T-helper 9 cell (primary cell): ENCODE data around the gene EIF4E1B.

Source experiments
- DNase-seq: peaks from one replicate; pipeline ENCODE4 v3.0.0-alpha.2; 2020

The EIF4E1B gene

GRCh38 chr5:176647843-176648473, 17.5 kb downstream of the EIF4E1B start:
- DNase-seq: no peak

GRCh38 chr5:176648474-176649194, 18.2 kb downstream of the EIF4E1B start:
- DNase-seq: no peak

- DNase-seq: no peak
Observed at GRCh38 chr5:176650354-176650884, 19.9 kb downstream of the EIF4E1B start.

DNA sequence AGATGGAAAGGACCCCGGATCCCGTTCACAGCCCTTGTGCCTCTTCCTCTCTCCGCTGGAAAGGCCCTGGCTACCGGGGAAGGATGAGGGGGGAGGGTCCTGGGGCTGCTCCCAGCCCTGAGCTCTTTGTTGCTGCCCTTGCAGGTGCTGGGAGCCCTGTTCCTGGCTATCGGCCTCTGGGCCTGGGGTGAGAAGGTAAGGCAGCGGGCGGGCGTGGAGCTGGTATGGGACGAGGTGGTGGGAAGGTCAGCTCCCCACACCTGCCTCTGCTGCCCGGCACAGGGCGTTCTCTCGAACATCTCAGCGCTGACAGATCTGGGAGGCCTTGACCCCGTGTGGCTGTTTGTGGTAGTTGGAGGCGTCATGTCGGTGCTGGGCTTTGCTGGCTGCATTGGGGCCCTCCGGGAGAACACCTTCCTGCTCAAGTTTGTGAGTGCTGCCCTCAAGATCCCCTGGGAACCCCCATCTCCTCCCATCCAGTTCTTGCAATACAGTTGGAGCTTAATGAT, 21.1 kb downstream of the EIF4E1B start:
- no peak for DNase-seq

DNA sequence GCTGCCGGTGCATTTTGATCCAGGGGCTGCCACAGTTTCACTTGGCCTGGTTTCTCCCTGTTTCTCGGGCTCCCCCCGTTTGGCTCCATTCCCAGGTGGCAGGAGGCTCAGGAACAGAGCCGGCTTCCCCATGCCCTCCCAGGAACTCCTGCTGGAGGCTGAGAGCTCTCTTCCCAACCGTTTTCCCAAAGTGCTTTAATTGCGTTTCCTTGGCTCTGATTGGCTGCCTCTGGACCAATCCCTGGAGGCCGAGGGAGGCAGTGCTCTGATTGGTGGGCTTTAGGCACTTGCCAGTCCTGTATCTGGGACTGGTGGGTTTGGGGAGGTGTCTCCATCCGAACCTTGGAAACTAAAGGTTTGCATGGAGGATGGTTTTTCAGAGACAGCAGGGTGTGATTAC, 21.7 kb downstream of the EIF4E1B start:
- DNase-seq: no peak

GRCh38 chr5:176653401-176654385, 23.2 kb downstream of the EIF4E1B start:
- DNase-seq: no peak

DNA sequence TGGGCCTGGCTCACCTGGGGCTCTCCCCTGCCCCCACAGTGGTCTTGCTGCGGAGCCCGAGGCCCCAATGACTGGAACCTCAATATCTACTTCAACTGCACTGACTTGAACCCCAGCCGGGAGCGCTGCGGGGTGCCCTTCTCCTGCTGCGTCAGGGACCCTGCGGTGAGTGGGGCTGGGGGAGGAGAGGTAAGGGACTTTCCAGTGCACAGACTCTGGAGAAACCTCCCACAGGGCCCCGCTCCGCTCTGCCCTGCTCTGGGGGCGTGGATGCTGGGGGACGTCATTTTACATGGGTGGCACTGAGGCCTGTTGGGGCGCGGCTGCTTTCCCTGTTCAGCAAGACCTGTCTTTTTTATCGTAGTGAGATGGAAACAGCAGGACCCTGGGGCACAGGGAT, 24.4 kb downstream of the EIF4E1B start:
- no peak for DNase-seq

- no peak for DNase-seq
Observed at GRCh38 chr5:176656467-176656990, 26.1 kb downstream of the EIF4E1B start.

DNA sequence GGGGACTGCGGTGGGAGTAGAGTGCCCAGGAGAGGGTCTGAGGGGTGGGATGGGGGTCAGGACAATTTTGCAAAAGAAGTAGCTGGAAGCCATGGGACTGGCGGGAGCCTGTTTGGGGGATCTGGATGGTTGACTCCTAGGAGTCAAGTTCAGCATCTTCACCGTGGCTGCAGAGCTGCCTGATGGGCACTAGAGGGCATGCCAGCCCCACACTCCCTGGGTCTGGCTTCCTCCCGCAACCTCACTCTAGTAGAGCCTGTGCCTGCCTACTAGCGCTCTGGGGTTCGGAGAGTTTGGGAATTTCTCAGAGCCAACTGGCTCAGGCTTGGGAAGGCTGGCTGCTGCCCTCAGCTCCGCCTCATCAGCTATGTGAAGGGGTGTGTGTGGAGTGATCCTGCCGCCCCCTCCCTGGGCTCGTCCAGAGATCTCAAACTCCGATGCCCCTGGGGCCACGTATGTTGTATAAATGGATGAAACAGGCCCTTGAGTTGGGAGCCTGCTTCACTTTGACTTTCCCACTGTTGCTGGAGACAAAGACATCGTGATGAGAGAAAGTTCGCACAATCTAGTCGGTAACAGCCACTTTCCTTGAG, 27.6 kb downstream of the EIF4E1B start:
- peak; percentile 49 for DNase-seq

DNA sequence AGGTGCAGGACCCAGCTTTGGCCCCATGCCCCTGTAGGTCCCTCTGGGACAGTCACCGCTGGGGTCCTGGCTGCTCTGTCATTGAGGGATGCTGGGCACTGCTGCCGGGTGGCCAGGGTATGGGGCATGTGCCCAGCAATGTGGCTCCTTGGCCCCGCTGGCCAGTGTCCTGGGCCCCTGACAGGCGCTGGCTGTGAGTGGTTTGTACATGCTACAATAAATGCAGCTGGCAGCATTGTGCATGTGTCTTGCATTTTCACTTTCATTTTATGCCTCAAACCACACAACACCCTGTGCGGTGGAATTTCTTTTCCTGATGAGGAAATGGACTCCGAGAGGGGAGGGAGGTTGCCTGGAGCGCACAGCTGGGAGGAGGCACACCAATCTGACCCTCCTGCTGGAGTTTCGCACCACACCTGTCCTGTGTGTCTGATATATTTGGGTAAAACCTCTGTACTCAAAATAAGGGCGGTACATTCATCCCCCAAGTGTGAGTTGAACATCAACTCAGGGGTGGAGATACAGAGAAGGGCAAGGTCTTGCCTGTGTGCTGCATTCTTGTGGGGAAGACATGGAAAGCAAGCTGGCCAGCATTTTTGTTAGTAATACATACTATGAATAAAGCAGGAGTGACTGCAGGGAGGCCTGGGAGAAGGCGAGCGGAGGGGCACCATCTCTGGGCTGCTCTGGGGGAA, 28.5 kb downstream of the EIF4E1B start:
- no peak for DNase-seq

GRCh38 chr5:176659512-176659839, 29.0 kb downstream of the EIF4E1B start:
- DNase-seq: no peak

DNA sequence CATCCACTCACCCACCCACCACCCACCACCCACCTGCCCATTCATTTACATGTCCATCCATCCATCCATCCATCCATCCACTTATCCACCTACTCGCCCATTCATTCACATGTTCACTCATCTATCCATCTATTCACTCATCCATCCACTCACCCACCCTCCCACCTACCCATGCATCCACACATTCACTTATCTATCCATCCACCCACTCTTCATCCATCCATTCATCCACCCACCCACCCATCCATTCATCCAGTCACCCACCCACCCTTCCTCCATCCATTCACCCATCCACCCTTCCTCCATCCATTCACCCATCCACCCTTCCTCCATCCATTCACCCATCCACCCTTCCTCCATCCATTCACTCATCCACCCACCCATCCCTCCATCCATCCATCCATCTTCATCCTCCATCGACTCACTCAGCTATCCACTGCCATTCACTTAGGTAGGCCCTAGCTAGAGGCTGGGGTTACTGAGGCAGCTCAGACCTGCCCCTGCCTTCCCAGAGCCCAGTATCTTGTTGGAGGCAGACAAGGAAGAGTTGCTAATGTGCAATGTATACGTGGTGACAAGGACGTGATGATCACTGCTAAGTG, 29.5 kb downstream of the EIF4E1B start:
- no peak for DNase-seq

- no peak for DNase-seq
Observed at GRCh38 chr5:176660530-176660859, 30.0 kb downstream of the EIF4E1B start.

DNA sequence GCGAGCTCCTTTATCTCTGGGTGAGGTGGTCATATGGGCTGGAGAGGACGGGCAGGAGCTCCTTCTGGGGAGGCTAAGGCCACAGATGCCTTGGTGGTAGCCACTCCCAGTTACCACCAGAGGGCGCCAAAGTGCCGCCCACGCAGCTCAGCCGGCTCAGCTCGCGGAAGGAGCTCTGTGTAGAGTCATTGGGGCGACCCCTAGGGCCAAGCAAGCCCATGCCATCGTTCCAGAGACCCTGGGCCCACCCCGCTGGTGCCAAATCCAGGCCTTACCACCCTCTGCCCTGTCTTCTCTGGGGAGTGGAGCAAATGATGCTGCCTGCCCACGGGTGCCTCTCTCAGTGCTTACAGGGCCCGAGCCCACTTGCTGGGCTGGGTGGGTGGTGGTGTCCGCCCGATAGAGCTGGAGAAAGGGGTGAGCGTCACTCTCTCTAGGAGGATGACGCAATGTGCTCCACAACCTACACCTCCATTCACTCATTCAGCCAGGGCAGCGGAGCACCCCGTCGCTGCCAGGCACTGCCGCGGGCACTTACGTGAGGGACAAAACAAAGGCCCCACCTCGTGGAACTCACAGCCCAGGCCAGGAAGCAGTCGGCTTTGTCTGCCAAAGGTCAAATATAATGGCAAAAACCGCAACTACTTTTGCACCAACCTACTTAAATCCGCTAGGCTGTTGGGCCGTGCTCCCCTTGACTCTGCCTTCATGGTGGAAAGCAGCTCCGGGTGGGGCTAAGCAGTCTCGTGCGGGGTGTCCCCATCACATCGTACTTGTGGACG, 30.6 kb downstream of the EIF4E1B start:
- DNase-seq: peak; percentile 67

GRCh38 chr5:176661676-176662075, 31.2 kb downstream of the EIF4E1B start:
- DNase-seq: no peak

DNA sequence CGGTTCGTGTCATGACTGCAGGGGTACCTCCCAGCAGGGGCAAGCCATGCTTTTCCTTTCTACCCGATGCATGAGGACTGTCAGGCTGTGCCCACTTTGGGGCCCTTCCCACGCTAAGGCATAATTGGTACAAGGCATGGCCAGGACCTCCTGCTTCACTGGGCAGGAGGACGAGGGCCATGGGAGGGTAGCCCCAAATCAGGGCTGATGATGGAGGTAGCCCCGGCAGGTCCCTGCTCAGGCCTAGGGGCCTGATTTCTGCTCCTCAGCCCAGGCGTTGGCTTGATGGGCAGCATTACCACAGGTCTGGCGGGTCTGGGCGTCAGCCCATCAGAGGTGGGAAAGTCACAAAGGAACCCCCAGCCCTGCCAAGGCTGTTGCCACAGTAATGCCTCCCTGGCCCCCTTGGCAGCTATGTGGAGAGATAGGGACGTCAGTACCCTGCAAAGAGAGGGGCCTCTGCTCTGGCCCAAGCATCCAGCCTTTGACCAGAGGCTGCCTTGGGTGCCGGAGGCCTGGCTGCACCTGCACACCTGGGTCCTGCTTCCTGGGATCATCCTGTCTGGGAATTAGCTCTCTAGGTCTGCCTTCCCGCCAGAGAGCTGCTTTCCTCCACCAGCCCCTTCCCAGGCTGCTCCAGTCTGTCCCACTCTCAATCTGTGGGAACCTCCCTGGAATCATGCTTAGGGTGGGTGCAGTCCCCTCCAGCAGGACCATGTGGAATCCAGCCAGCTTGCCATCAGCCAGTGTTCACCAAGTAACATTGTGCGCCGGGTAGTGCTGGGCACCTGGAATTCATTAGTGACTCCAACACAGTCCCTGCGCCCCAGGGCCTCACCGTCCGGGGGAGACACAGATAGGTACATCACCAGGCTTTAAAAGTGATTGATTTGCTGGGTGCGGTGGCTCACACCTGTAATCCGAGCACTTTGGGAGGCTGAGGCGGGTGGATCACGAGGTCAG, 32.2 kb downstream of the EIF4E1B start:
- DNase-seq: no peak

DNA sequence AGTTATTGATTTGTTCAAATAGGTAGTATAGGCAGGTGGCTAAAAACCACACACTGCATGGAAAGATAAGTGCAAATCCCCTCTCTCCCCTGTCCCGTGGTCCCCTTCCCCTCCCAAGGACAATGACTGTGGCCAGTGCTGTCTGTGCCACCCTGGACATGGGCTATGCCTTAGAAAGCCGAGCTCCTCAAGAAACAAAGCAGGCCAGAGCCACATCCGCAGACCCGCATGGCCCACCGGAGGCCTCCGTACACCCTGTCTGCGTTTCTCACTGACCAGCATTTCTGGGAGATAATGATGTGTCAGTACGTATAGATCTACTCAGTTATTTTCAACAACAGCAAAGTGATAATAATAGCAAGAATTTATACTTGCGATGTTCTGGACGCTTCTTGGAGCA, 33.1 kb downstream of the EIF4E1B start:
- DNase-seq: no peak

DNA sequence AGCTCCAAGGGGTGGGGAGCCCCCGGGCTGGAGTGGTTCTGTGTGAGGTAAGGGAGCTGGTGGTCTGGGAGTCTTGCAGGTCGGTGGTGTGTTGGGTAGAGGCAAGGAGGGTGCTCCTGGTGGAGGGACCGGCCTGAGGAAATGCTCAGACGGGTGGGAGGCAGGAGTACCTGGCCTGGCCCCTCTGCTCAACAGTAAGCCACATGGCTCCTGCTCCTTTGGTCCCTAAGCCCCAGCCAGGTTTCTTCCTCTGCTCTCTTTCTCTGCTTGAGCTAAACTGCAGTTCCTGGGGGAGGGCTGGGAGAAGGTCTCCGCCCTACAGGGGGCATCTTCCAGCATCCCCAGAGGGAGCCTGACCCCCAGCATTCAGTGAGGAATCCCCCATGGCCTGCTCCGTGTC, 34.0 kb downstream of the EIF4E1B start:
- no peak for DNase-seq

- no peak for DNase-seq
Observed at GRCh38 chr5:176664886-176665285, 34.4 kb downstream of the EIF4E1B start.
